ENCODE results near the gene SFTA2.

- TF ChIP-seq CEBPB (IDR thresholded peaks at IDR 0.05) (no peak), EP300 (IDR thresholded peaks at IDR 0.05; ENCODE audit: borderline replicate concordance) (no peak), YY1 (IDR thresholded peaks at IDR 0.05; ENCODE audit: low read depth) (no peak), RAD21 (IDR thresholded peaks at IDR 0.05; ENCODE audit: low read depth) (no peak), TEAD4 (IDR thresholded peaks at IDR 0.05) (no peak)
These were observed 46.4 kb downstream of the SFTA2 start for GRCh38 chr6:30885481-30885998.

Measured in Ishikawa (cell line).